Measurements from ENCODE around the gene DTX1. TPM values are rescaled to one million over a fixed set of nuclear protein-coding genes. Genes with fewer than 3 reads are reported as not detected.

The DTX1 gene
- total RNA-seq, 1 donor from 2014 or later: 79.4 TPM

GRCh38 chr12:113065126-113066007 is 8.8 kb downstream of the DTX1 start:
- no peaks in the 10 kb centered on the region for H3K9me3 Mint-ChIP-seq
- no peaks in the 10 kb centered on the region for H3K27me3 Mint-ChIP-seq
- peaks cover 62% of the 10 kb centered on the region for H3K4me1 Mint-ChIP-seq
- CTCF ChIA-PET: interaction anchor here (1.1 to 2.8 kb wide), 3 partner anchors 14 to 27 kb away, joined by 3 to 10 read pairs (median 4); no protein-coding TSS in a partner anchor
- DNase-seq (no peak), ATAC-seq (ENCODE audit: low read depth) (peak; percentile 19)
- H3K36me3 Mint-ChIP-seq (ENCODE audit: low read depth): peaks cover 5% of the 10 kb centered on the region
- TF ChIP-seq CTCF (IDR thresholded peaks at IDR 0.05): no peak
- peak overlapping the region; percentile 57 for H3K4me3 Mint-ChIP-seq
- intact Hi-C loops (cut with micrococcal nuclease): no loop called here
- H3K27ac Mint-ChIP-seq: no peak overlapping the region
- POLR2A ChIA-PET: interaction anchor here (0.8 to 14.4 kb wide), 8 partner anchors 7 to 87 kb away, joined by 3 to 160 read pairs (median 8); partner anchors contain the start of genes DTX1 and OAS2

- H3K27me3 Mint-ChIP-seq: no peaks in the 10 kb centered on the region
- H3K4me3 Mint-ChIP-seq: no peak overlapping the region
- peaks cover 75% of the 10 kb centered on the region for H3K4me1 Mint-ChIP-seq
- H3K36me3 Mint-ChIP-seq (ENCODE audit: low read depth): peaks cover 5% of the 10 kb centered on the region
- intact Hi-C loops (cut with micrococcal nuclease): no loop called here
- peak overlapping the region; percentile 35 for H3K27ac Mint-ChIP-seq
- TF ChIP-seq CTCF (IDR thresholded peaks at IDR 0.05): no peak
- CTCF ChIA-PET: interaction anchor here (1.4 to 2.8 kb wide), 2 partner anchors 16 to 18 kb away, joined by 4 to 10 read pairs; no protein-coding TSS in a partner anchor
- POLR2A ChIA-PET: interaction anchor here (1.1 to 14.4 kb wide), 5 partner anchors 6 to 107 kb away, joined by 3 to 160 read pairs (median 8); partner anchors contain the start of gene OAS2
- no peak for DNase-seq
- ATAC-seq (ENCODE audit: low read depth): no peak
- no peaks in the 10 kb centered on the region for H3K9me3 Mint-ChIP-seq
Observed at GRCh38 chr12:113066813-113067400, 10.4 kb downstream of the DTX1 start.

GRCh38 chr12:113067987-113068935 is 11.7 kb downstream of the DTX1 start:
- ChIA-PET POLR2A (interaction anchor here (0.8 to 1.8 kb wide), 3 partner anchors 17 to 24 kb away, joined by 4 to 6 read pairs (median 5); no protein-coding TSS in a partner anchor), CTCF (no interaction called here)
- DNase-seq (no peak), ATAC-seq (ENCODE audit: low read depth) (no peak)
- Mint-ChIP-seq H3K27me3 (no peaks in the 10 kb centered on the region), H3K27ac (peak overlapping the region; percentile 71), H3K9me3 (no peaks in the 10 kb centered on the region), H3K36me3 (ENCODE audit: low read depth) (peaks cover 5% of the 10 kb centered on the region), H3K4me1 (peaks cover 89% of the 10 kb centered on the region), H3K4me3 (peak overlapping the region; percentile 52)
- TF ChIP-seq CTCF (IDR thresholded peaks at IDR 0.05): no peak
- intact Hi-C loops (cut with micrococcal nuclease): no loop called here

GRCh38 chr12:113069149-113069548 is 12.6 kb downstream of the DTX1 start:
- ATAC-seq (ENCODE audit: low read depth) (no peak), DNase-seq (no peak)
- POLR2A ChIA-PET: interaction anchor here (1.0 to 7.7 kb wide), 5 partner anchors 9 to 23 kb away, joined by 5 to 160 read pairs (median 6); partner anchors contain the start of gene DTX1
- CTCF ChIA-PET: interaction anchor here (1.7 to 3.2 kb wide), 2 partner anchors 23 to 29 kb away, joined by 8 to 10 read pairs; no protein-coding TSS in a partner anchor
- Mint-ChIP-seq H3K9me3 (no peaks in the 10 kb centered on the region), H3K4me1 (peaks cover 95% of the 10 kb centered on the region), H3K27ac (peak overlapping the region; percentile 53), H3K4me3 (peak overlapping the region; percentile 41), H3K27me3 (no peaks in the 10 kb centered on the region), H3K36me3 (ENCODE audit: low read depth) (peaks cover 5% of the 10 kb centered on the region)
- TF ChIP-seq CTCF (IDR thresholded peaks at IDR 0.05): no peak
- intact Hi-C loops (cut with micrococcal nuclease): no loop called here

Measured in activated B cell treated with CpG ODN at 0.5 μM for 24 hours (primary cell).